Astrocyte (in vitro differentiated cells and primary cell): ENCODE data around the gene GRIK1.

Source experiments
- EZH2 ChIP-seq: IDR thresholded peaks from 2 replicates; pipeline ENCODE4 v1.6.1; 2012; ENCODE audit warnings: mild to moderate bottlenecking, low read length, inconsistent platforms; ENCODE audit not compliant: insufficient read depth
- TF ChIP-seq, protein P1 (sequence below): IDR thresholded peaks from 2 replicates; pipeline ENCODE4 v1.5.1; 2011; ENCODE audit warnings: low read depth, mild to moderate bottlenecking, inconsistent platforms, low read length, moderate library complexity; ENCODE audit not compliant: insufficient read depth

DNA sequence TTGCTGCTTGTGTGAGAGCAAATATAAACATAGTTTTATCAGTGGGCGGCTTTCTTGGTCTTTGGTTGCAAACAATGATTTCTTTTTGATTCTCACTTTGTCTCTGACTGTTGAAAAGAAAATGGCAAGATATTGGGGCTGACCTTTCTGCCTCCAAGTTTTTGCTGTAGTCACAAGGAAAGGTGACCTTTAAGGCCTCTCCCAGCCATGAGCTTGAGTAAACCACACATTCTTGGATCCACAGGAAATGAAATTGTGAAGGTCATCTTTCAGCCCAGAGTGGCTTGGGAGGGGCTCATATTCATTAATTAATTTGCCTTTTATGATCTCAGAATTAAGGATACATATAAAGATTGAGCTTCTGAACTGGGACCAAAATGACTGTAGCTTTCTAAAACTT is 399.5 kb downstream of the GRIK1 start:
- TF ChIP-seq EZH2, result no peak
- TF ChIP-seq, protein P1, sequence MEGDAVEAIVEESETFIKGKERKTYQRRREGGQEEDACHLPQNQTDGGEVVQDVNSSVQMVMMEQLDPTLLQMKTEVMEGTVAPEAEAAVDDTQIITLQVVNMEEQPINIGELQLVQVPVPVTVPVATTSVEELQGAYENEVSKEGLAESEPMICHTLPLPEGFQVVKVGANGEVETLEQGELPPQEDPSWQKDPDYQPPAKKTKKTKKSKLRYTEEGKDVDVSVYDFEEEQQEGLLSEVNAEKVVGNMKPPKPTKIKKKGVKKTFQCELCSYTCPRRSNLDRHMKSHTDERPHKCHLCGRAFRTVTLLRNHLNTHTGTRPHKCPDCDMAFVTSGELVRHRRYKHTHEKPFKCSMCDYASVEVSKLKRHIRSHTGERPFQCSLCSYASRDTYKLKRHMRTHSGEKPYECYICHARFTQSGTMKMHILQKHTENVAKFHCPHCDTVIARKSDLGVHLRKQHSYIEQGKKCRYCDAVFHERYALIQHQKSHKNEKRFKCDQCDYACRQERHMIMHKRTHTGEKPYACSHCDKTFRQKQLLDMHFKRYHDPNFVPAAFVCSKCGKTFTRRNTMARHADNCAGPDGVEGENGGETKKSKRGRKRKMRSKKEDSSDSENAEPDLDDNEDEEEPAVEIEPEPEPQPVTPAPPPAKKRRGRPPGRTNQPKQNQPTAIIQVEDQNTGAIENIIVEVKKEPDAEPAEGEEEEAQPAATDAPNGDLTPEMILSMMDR, result no peak
